HG03571 (cell line): ENCODE results near the gene AIFM3.
"Not testable (repeated sequence)": the region's sequence is repeated elsewhere in the genome, so short reads cannot be mapped to it uniquely, and the experiment has no call there.

Experiments used
- ATAC-seq: cut with Tn5 transposase; IDR thresholded peaks from one replicate; pipeline ENCODE4 v1.9.1; 2021; ENCODE audit not compliant: unreplicated experiment

AIFM3 gene

DNA sequence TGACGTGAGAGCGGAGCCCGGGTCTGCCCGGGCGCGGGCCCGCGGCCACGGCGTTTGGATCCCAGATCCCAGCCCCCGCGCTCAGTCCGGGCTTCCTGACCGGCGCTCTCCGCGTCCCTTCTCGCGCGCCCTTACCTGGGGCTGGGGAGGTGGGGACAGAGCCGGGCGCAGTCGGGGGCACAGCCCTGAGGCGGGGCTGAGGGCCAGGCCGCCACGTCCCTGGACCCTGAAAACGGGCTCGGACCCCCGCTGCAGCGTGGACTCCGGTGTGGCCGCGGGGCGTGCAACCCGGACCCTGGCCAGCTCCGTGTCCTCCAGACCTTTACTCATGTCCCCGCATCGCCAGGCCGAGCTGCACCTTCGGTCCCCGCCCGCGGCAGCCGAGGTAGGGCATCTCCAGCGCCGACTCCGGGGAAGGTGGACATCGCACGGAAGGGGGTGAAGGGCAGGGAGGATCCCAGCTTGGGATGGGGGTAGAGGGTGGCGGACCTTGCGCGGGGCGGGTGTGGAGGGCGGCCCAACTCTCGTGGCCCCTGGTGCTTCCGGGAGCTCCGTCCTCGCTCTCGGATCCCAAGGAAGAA lies 9.9 kb upstream of the AIFM3 start:
- no peak for ATAC-seq

- no peak for ATAC-seq
Measured at GRCh38 chr22:20957683-20958431, 9.2 kb upstream of the AIFM3 start.

DNA sequence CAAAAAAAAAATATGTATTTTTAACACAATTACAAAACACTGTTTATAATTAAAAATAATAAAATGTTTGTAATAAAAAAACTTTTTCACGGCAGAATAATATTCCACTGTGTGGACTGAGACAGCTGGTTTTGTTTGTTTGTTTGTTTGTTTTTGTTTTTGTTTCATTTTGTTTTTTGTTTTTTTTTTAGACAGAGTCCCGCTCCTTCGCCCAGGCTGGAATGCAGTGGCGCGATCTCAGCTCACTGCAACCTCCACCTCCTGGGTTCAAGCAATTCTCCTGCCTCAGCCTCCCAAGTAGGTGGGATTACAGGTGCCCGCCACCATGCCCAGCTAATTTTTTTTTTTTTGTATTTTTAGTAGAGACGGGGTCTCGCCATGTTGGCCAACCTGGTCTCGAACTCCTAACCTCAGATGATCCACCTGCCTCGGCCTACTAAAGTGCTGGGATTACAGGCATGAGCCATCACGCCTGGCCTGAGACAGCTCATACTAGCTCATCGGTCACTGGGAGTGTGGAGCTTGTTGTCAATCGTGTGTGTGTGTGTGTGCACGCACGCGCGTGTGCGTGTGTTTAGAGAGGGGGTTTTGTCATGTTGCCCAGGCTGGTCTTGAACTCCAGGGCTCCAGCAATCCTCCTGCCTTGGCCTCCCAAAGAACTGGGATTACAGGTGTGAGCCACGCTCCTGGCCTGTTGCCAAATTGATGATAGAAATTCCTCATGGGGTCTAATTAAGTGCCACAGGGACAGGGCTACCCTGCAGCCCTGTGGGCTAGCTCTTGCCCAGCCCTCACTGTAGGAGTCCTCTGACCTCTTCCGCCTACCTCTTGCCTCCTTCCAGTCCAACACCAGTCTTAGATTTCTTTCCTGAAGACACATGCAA lies 7.2 kb upstream of the AIFM3 start:
- ATAC-seq = no peak

- ATAC-seq = no peak
Measured at GRCh38 chr22:20960609-20961008, 6.4 kb upstream of the AIFM3 start.

DNA sequence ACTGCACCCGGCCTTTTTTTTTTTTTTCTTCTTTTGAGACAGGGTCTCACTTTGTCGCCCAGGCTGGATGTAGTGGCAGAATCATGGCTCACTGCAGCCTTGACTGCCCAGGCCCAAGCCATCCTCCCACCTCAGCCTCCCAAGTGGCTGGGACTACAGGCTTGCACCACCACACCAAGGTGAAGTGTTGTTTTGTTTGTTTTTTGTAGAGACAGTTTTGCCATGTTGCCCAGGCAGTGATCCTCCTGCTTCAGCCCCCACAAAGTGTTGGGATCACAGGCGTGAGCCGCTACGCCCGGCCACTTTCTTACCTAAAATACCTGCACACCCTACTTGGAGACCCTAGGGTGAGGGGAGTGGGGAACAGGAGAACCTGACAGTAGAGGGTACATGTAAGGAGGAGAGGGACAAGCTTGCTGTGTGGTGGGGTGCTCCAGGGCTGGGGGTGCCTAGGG lies 4.5 kb upstream of the AIFM3 start:
- no peak for ATAC-seq

DNA sequence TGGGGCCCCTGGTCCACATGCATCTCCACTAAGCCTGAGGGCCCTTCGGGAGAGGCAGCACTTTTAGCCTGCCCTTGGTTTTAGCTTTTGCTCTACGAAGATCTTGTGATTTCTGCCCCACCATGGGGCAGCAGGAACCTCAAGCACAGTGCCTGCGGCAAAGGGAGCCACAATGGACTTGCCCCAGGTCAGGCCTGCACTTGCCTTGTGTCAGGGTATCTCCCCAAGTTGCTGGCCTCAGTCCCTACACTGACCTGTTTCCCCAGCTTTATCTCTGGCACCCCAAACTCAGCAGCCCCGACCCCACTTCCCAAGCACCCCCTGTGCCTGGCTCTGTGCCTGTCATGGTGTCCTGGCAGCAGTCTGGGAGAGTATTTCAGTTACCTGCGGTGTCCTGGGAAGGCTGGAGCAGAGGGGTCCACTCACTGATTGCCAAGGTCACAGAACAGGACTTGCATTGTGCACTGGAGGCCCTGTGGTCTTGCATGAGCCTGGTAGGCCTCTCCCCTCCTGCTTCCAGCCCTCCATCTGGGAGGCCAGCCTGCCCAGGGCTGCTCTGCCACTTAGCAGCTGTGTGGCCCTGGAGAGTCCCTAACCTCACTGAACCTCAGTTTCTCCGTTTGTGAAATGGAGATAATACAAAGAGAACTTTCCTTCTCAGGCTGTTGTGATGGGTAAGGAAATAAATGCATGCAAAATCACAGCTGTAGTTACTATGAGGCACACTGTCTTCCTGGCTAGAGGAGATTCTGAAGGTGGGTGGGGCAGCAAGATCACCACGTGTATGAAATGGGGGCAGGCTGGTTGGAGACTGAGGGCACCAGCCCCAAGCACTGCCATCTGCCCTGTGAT lies 3.6 kb upstream of the AIFM3 start:
- no peak for ATAC-seq

DNA sequence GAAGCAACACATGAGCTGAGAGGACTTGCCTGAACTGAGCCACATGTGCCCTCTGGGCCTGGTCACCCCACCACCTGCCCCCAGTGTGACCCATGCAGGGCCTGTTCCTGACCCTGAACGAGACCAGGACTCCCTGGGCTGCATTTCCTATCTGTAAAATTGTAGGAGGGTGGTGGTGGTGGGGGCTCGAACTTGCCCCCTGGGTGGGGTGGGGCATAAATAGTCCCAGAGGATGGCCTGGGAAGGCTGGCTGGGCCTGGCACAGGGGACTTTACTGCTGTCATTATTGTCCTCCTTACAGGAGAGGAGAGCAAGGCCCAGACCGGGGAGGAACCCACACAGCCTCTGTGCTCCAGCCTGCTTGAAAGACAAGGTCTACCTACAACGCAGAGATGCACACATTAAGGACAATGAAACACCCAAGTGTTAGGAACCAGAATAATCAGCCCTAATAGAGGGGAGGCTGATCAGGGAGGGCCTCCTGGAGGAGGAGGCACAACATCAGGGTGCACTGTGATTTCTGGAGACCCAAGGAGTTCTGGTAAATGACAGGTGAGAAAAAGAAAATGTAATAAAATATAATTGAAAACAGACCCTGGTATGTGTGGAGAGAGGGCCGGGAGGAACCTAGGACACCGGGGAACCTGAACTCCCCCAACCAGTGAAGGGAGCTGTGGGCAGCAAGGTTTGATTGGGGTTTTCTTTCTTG lies 2.8 kb upstream of the AIFM3 start:
- ATAC-seq = no peak

- ATAC-seq = no peak
Measured at GRCh38 chr22:20964799-20965103, 2.3 kb upstream of the AIFM3 start.

DNA sequence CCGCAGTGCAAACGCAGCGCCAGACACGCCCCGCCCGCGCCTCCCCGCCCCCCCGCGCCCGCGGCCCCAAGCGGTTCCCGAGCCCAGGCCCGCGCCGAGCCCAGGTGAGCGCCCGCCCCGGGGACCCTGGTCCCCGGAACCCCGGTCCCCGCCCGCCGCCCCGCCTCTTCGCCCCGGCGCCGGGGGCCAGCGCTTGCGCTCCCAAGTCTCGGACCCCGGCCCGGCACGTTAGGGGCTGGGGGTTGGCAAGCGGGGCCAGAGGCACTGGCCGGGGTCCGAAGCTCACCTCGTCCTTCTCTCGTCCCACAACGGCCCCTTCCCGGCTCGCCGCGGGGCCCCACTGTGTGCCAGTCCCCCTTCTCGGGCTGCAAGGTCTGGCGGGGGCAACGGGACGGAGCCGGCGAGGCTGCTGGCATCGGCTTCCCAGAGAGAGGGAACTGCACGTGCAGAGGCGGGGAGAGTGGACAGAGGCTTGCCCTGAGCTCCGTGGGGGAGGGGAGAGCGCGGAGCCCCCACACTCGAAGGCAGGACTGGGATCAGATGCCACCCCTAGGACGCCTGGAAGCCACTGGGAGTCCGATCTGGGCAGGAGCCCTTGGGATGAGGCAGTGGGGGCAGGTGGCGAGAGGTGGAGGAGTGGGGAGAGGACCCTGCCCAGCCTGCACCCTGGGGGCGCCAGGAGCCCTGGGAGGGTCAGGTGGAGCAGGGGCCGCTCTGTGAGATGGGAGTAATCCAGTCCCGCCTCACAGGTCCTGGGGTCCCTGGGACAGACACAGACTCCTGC lies 1.8 kb upstream of the AIFM3 start:
- ATAC-seq = no peak

DNA sequence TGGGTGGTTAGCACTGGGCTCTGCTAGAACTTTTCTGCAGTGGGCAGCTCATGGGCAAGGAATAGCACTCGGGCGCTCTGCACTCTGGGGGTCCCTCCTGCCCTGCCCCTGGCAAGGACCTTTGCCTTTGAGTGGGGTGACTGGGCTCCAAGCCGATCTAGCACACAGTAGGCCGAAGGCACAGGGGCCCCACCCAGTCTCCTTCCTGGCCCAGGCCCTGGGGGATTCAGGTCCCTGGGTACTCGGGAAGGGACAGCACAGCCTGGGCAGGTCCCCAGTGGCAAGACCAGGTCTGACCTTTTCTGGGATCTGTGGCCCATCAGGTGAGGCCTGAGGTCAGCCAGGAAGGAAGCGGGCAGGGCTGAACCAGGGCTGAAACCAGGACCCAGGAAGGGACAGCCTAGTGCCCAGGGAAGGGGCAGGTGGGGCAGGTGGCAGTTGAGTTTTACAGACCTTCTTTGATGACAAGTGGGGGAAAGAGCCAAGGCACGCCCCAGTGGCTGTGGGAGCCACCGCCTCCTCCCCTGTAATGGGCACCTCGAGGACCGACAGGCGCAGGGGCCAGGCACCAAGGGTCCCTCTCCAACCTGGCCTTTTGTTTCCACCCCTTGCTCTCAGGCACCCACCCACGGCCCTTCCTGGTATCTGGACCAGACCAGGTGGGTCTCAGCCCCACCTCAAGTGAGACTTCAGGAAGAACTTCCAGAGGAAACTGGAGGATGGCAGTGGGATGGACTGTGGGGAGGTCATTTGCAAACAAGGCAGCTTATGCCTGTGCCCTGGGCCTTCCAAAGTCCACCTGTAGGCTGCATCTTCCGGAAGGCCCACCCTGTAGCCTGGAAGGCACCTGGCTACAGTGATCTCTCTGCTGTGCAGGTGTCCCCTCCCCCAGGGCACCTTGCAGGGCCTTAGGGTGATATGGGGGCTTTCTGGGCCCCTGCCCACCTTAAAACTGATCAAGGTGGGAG lies 883 bp upstream of the AIFM3 start:
- no peak for ATAC-seq

GRCh38 chr22:20967697-20968211 lies 699 bp downstream of the AIFM3 start:
- no peak for ATAC-seq

DNA sequence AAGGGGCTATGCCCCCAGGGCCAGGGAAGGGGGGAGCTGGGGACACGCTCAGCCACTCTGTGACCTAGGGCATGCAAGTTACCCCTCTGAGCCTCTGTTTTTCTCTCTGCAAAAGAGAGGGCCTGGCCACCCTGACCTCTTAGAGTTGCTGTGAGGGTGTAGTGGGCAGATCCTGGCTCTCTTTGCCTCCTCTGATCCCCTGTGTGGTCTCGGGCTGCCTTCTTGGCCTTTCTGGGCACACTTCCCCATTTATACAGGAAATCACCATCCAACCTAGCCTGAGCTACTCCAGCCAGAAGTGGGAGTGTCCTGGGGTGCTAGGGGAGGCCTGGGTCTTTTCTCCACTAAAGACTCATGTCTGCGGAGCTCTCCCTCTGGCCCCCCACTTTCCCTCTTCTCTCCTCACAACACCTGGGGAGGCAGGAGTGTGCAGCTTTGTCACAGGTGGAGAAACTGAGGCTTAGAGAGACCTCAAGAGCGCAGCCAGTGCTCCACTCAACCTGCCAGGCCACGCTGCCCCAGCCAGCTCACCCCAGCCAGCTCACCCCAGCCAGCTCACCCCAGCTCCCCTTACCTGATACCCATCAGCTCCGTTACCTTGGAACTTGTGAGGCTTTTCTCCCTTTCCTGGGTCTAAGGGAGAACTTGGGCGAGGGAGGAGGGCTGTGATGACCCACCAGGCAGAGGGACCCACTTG lies 1.4 kb downstream of the AIFM3 start:
- ATAC-seq = no peak

- no peak for ATAC-seq
Measured at GRCh38 chr22:20970939-20971657, 4.0 kb downstream of the AIFM3 start.

- ATAC-seq = not testable (repeated sequence)
Measured at GRCh38 chr22:20972014-20972694, 5.1 kb downstream of the AIFM3 start.

GRCh38 chr22:20972933-20973577 lies 6.0 kb downstream of the AIFM3 start:
- no peak for ATAC-seq
